T-helper 9 cell (primary cell): Measurements from ENCODE around the gene RBMS3.

Source experiments
- DNase-seq: peaks from one replicate; pipeline ENCODE4 v3.0.0-alpha.2; 2020

The RBMS3 gene

DNA sequence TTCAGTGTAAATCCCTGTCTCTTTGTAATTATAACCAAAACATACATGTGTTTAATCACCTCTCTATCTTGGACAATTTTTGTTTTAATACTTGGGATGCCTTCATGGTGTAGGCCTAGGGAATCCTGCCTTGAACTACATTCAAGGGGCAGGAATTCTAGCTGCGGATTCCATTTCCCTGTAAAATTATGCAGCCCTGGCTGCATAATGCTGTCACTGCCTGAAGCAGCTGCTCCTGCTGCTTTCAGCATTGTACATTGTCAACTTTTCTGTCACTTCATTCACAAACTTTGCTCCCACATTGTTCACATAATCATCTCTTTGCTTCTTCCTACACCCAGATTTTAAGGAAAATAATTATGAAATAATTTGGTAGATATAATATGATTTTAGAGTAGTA lies 638.7 kb downstream of the RBMS3 start:
- DNase-seq = no peak

GRCh38 chr3:29922992-29923746 lies 642.3 kb downstream of the RBMS3 start:
- no peak for DNase-seq

- no peak for DNase-seq
These were observed 644.1 kb downstream of the RBMS3 start for GRCh38 chr3:29924783-29925561.

- DNase-seq = no peak
These were observed 645.5 kb downstream of the RBMS3 start for GRCh38 chr3:29926378-29926777.

- DNase-seq = no peak
These were observed 651.9 kb downstream of the RBMS3 start for GRCh38 chr3:29932696-29933325.

DNA sequence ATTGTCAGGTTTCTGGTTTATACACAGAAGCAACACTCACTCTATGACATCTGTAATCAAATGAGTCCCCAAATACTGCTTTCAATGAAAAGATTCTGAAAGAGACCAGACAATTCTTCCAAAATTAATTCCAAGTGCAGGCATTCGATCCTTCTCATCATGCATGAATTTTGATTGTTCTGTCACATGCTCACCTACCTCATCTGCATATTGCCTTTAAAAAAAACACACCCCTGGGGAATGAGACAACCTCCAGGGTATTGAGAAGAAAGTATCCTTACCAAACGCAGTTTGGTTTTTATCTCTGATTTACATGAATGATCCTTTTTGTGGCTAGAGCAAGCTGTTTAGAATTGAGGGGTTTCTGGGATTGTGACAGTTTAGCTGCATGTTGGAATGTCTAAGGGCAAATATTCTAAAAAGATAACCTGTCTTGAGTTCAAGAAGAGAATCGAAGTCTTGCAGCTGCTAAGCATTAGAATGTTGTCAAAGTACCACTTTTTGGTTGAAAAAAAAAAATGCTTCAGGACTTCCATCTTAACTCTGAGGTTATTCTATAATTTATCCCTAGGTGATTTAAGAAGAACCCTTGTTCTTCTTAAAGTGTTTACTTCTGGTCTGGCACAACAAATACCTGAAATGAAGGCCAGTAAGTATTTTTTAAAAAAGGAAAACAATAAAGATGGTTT lies 653.1 kb downstream of the RBMS3 start:
- DNase-seq = no peak

DNA sequence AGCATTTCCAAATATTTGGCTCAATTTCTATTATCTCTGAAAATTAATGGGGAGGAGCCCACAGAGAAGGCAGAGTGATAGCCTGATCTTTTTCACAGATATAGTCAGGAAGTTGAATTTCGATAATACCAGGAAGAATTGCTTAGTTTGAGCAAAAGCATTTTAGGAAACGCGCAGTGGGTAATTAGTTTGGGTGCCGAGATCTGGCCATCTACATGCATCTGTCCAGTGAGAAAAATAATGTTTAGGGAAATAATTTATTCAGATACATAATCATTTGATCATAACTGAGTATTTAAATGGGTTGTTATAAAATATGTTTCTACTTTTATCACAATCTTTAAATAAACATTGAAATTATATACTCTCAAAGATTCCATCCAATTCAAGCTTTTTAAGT lies 653.9 kb downstream of the RBMS3 start:
- DNase-seq = no peak

GRCh38 chr3:29936054-29936453 lies 655.2 kb downstream of the RBMS3 start:
- no peak for DNase-seq

DNA sequence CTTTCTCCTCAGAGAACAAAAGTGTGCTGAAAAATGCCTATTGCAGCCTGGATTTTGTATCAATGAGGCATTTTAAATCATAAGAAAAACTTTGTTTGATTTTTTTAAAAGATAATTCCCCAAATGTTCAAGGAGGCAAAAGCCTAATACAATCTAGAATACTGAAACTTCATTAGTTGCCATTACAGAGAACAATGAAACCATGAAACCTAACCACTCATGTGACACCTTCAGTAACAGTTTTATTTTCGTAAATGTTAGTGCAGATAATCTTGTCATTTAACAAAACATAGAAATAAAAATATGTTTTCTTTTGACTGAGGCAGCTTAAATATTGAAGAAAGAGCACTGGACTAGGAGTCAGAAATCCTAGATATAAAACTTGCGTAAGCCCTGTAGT lies 655.9 kb downstream of the RBMS3 start:
- DNase-seq = no peak

DNA sequence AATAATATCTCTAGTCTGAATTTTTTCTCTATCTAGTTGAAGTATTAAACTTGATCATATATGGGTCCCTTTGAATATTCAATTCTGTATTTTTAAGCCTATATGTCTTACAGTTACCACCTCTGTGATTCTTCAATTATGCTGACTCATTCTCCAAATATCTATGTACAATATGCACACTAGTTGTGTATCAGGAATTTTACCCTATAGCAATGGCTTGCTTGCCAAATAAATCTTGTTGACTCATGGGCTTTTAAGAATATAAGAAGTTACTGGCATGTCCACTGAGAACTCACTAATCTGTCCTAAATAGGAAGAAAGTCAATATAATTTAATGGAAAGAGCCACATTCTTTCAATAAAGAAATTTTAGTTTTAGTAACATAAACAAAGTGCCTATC lies 656.3 kb downstream of the RBMS3 start:
- no peak for DNase-seq

GRCh38 chr3:29940759-29941323 lies 660.0 kb downstream of the RBMS3 start:
- DNase-seq = no peak

- DNase-seq = no peak
These were observed 661.4 kb downstream of the RBMS3 start for GRCh38 chr3:29942297-29942696.

DNA sequence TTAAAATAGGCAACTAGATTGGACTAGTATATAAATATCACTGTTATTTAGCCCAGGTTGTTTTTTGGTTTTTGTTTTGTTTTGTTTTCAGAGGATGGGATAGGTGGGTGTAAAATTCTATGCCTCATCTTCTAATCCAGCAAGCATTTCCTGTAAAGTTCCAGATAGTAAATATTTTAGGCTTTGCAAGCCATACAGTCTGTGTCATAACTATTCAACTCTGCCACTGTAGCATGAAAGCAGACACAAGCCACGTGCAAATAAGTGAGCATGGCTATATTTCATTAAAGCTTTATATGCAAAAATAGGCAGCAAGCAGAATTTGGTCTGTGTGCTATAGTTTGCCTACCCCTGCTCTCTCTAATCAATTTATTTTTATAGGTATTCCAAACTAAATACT lies 668.3 kb downstream of the RBMS3 start:
- DNase-seq = no peak

DNA sequence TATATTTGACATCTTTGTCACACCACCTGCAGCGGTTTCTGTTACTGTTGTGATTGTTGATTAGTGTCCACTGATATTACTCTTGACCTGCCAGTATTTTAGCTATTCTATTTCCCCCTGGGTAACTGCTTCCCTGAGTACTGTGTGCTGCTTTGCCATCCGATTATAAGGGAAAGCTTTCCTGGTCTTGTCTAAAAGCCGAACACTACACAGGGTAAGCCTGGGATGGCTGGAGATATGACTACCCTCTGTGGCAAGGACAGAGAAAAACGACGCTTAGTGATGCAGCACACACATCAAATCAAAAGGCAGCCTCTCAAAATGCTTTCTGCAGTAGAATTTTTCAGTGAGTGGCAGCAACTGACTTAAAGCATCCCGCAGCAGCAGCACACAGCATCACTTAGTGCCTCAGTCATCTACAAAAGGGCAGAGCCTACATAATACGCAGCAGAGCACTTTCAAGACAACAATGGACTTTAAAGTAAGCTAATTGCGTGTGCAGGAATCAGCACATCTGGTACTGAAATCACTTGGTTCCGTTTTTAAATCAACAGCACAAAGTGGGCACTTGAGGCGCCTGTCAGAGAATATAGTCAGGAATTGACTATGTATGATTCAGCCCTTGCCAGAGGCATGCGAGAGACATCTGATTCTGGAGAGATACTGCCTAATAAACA lies 669.2 kb downstream of the RBMS3 start:
- DNase-seq = no peak

GRCh38 chr3:29952431-29952830 lies 671.6 kb downstream of the RBMS3 start:
- no peak for DNase-seq

- DNase-seq = no peak
These were observed 674.5 kb downstream of the RBMS3 start for GRCh38 chr3:29955413-29955812.

GRCh38 chr3:29958816-29959215 lies 677.9 kb downstream of the RBMS3 start:
- DNase-seq = no peak

GRCh38 chr3:29971895-29972294 lies 691.0 kb downstream of the RBMS3 start:
- DNase-seq = no peak

GRCh38 chr3:29972320-29972993 lies 691.6 kb downstream of the RBMS3 start:
- no peak for DNase-seq

- DNase-seq = no peak
These were observed 692.9 kb downstream of the RBMS3 start for GRCh38 chr3:29973763-29974162.

- no peak for DNase-seq
These were observed 696.0 kb downstream of the RBMS3 start for GRCh38 chr3:29976871-29977270.

GRCh38 chr3:29977360-29977759 lies 696.5 kb downstream of the RBMS3 start:
- DNase-seq = no peak
